ENCODE results near the gene SMYD3.
A peak's percentile ranks its signal among the peaks of the same experiment; 100 is the strongest.

Gene SMYD3

GRCh38 chr1:246482805-246483568, 24.1 kb downstream of the SMYD3 start:
- Histone ChIP-seq H3K4me3 (ENCODE audit: low read length) (peak overlapping the region; percentile 28), H3K27ac (ENCODE audit: low read depth, low read length) (no peak overlapping the region), H3K9me3 (ENCODE audit: control insufficient read depth, insufficient read depth, low read length) (no peaks in the 10 kb centered on the region), H3K4me2 (ENCODE audit: low read length) (peak overlapping the region; percentile 55), H3K9me2 (replicated peaks; ENCODE audit: control insufficient read depth, low read length) (no peaks in the 10 kb centered on the region), H3K4me1 (ENCODE audit: control insufficient read depth, low read length) (peaks cover 17% of the 10 kb centered on the region), H3F3A (ENCODE audit: control insufficient read depth, insufficient read depth) (no peaks in the 10 kb centered on the region), H3K27me3 (ENCODE audit: control insufficient read depth, low read length) (no peaks in the 10 kb centered on the region), H3K79me2 (ENCODE audit: control insufficient read depth, low read length) (peaks cover 50% of the 10 kb centered on the region), H3K36me3 (ENCODE audit: control insufficient read depth, low read length) (no peaks in the 10 kb centered on the region), H4K20me1 (ENCODE audit: control insufficient read depth, insufficient read depth, low read depth, low read length) (peaks cover 3% of the 10 kb centered on the region; the same call in 1 of the 2 replicates)
- no peak for TF ChIP-seq CTCF (IDR thresholded peaks at IDR 0.05; ENCODE audit: low read depth, low read length, poor library complexity, severe bottlenecking)
- TF ChIP-seq EZH2phosphoT487 (IDR thresholded peaks at IDR 0.05; ENCODE audit: borderline replicate concordance, low read length): no peak

DNA sequence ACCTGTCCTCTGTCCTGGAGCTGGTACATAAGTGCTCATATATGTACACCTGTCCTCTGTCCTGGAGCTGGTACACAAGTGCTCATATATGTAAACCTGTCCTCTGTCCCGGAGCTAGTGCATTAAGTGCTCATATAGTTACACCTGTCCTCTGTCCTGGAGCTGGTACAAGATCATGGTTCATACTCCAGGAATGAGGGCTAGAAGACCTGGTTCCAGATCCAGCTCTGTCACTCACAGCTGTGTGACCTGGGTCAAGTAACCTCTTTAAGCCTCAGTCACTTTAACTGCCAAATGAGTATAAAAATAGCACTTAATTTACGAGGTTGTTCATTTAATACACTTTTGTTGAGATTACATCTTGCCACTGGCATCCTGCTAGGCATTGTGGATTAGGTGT, 28.0 kb downstream of the SMYD3 start:
- Histone ChIP-seq H3K4me1 (ENCODE audit: control insufficient read depth, low read length) (peaks cover 18% of the 10 kb centered on the region), H3F3A (ENCODE audit: control insufficient read depth, insufficient read depth) (no peaks in the 10 kb centered on the region), H3K4me3 (ENCODE audit: low read length) (no peak overlapping the region), H3K36me3 (ENCODE audit: control insufficient read depth, low read length) (no peaks in the 10 kb centered on the region), H3K4me2 (ENCODE audit: low read length) (no peak overlapping the region), H3K9me2 (replicated peaks; ENCODE audit: control insufficient read depth, low read length) (no peaks in the 10 kb centered on the region), H3K27me3 (ENCODE audit: control insufficient read depth, low read length) (no peaks in the 10 kb centered on the region), H3K79me2 (ENCODE audit: control insufficient read depth, low read length) (peaks cover 48% of the 10 kb centered on the region), H4K20me1 (ENCODE audit: control insufficient read depth, insufficient read depth, low read depth, low read length) (peaks cover 3% of the 10 kb centered on the region; the same call in 1 of the 2 replicates), H3K27ac (ENCODE audit: low read depth, low read length) (no peak overlapping the region), H3K9me3 (ENCODE audit: control insufficient read depth, insufficient read depth, low read length) (no peaks in the 10 kb centered on the region)
- TF ChIP-seq EZH2phosphoT487 (IDR thresholded peaks at IDR 0.05; ENCODE audit: borderline replicate concordance, low read length) (no peak), CTCF (IDR thresholded peaks at IDR 0.05; ENCODE audit: low read depth, low read length, poor library complexity, severe bottlenecking) (no peak)

DNA sequence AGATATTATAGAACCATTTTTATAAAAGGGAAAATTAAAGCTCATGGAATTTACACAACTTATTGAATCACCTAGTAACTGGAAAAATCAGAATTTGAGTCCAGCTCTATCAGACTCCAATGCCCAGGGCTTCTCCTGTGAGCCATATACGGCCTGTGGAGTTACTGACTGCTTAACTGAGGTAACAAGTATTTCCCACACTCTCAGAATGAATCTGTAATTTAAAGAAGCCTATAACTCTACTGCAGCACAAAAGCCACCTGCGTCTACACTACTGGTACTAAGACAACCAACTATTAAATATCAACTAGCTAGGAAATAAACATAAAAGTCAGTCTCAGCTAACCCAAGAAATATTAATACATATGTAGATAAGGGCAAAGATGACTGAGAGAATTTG, 29.4 kb downstream of the SMYD3 start:
- no peak for TF ChIP-seq CTCF (IDR thresholded peaks at IDR 0.05; ENCODE audit: low read depth, low read length, poor library complexity, severe bottlenecking)
- TF ChIP-seq EZH2phosphoT487 (IDR thresholded peaks at IDR 0.05; ENCODE audit: borderline replicate concordance, low read length): no peak
- Histone ChIP-seq H3K4me3 (ENCODE audit: low read length) (no peak overlapping the region), H3K79me2 (ENCODE audit: control insufficient read depth, low read length) (peaks cover 40% of the 10 kb centered on the region), H3K36me3 (ENCODE audit: control insufficient read depth, low read length) (no peaks in the 10 kb centered on the region), H3K9me2 (replicated peaks; ENCODE audit: control insufficient read depth, low read length) (no peaks in the 10 kb centered on the region), H3K9me3 (ENCODE audit: control insufficient read depth, insufficient read depth, low read length) (no peaks in the 10 kb centered on the region), H4K20me1 (ENCODE audit: control insufficient read depth, insufficient read depth, low read depth, low read length) (peaks cover 3% of the 10 kb centered on the region; the same call in 1 of the 2 replicates), H3K27me3 (ENCODE audit: control insufficient read depth, low read length) (no peaks in the 10 kb centered on the region), H3F3A (ENCODE audit: control insufficient read depth, insufficient read depth) (no peaks in the 10 kb centered on the region), H3K27ac (ENCODE audit: low read depth, low read length) (no peak overlapping the region), H3K4me2 (ENCODE audit: low read length) (no peak overlapping the region), H3K4me1 (ENCODE audit: control insufficient read depth, low read length) (peaks cover 12% of the 10 kb centered on the region)

All from DOHH2 (cell line).